Spleen (tissue), 13 donors: Measurements from ENCODE around the gene ZNF611. TPM values are rescaled to one million over a fixed set of nuclear protein-coding genes. Genes with fewer than 3 reads are reported as not detected.
"Not testable (repeated sequence)": the region's sequence is repeated elsewhere in the genome, so short reads cannot be mapped to it uniquely, and the experiment has no call there.

Experiments used
- DNase-seq: peaks from one replicate; pipeline ENCODE4 v3.0.0-alpha.2; 2020
- H3K27ac ChIP-seq, 8 donors: fragments of 200-600 bp; sonication (generic) in 7 of 8; 1 replicate in 4 of 8; 2 replicates in 4 of 8; pipeline versions ENCODE4 v1.5.0 to v1.8.0; 2016 to 2021; ENCODE audit warnings: inconsistent platforms in 4 of 8, mild to moderate bottlenecking in 4 of 8, moderate library complexity in 1 of 8
- H3K27me3 ChIP-seq, 7 donors: fragments of 200-600 bp; sonication (generic) in 6 of 7; replicated peaks in 1 of 7; 1 replicate in 4 of 7; 2 replicates in 3 of 7; pipeline versions ENCODE4 v1.5.0 to v1.8.0; 2016 to 2021; ENCODE audit warnings: inconsistent platforms in 3 of 7, mild to moderate bottlenecking in 1 of 7
- H3K36me3 ChIP-seq, 6 donors: fragments of 200-600 bp; sonication (generic) in 5 of 6; 1 replicate in 4 of 6; 2 replicates in 2 of 6; pipeline versions ENCODE4 v1.5.0 to v1.8.0; 2016 to 2021; ENCODE audit warnings: inconsistent platforms in 2 of 6
- H3K4me1 ChIP-seq, 6 donors: fragments of 200-600 bp; sonication (generic) in 5 of 6; 1 replicate in 3 of 6; 2 replicates in 3 of 6; pipeline versions ENCODE4 v1.5.0 to v1.8.0; 2016 to 2021; ENCODE audit warnings: inconsistent platforms in 3 of 6
- H3K4me3 ChIP-seq, 8 donors: fragments of 200-600 bp; sonication (generic) in 7 of 8; 1 replicate in 4 of 8; 2 replicates in 4 of 8; pipeline versions ENCODE4 v1.5.0 to v1.8.0; 2016 to 2021; ENCODE audit warnings: inconsistent platforms in 4 of 8, mild to moderate bottlenecking in 4 of 8, moderate library complexity in 2 of 8
- H3K9me3 ChIP-seq, 8 donors: fragments of 200-600 bp; sonication (generic) in 7 of 8; 1 replicate in 4 of 8; 2 replicates in 4 of 8; pipeline versions ENCODE4 v1.5.0 to v1.8.0; 2016 to 2021; ENCODE audit warnings: inconsistent platforms in 4 of 8
- CTCF ChIP-seq, 11 experiments: fragments of 200-600 bp in 7 of 11; fragments of 450-650 bp in 4 of 11; sonication (generic) in 4 of 11; IDR thresholded peaks in 8 of 11; conservative IDR thresholded peaks in 3 of 11; 1 replicate in 7 of 11; 2 replicates in 4 of 11; pipeline versions ENCODE4 v1.4.0 to v1.8.0; 2016 to 2021; ENCODE audit warnings: antibody characterized with exemption in 11 of 11, inconsistent platforms in 4 of 11, mild to moderate bottlenecking in 1 of 11
- POLR2A ChIP-seq, 3 donors: fragments of 450-650 bp; IDR thresholded peaks; one replicate each; pipeline ENCODE4 v1.5.1; 2017; ENCODE audit warnings: antibody characterized with exemption in 3 of 3, mild to moderate bottlenecking in 1 of 3
- POLR2AphosphoS5 ChIP-seq, 3 donors: sonication (generic); formaldehyde crosslinking; IDR thresholded peaks; one replicate each; pipeline ENCODE4 v1.5.1; 2017; ENCODE audit warnings: antibody characterized with exemption in 3 of 3
- WGBS, 5 donors: extraction: QIAGEN DNeasy Blood & Tissue Kit in 3 of 5; methylation state at CpG; one replicate each; pipeline versions ENCODE4 v1.1.5 to v1.1.7; 2013 to 2018; 5-methylcytosine and 5-hydroxymethylcytosine counted together
- intact Hi-C: fragments of 100-400 bp; cut with DNase I; formaldehyde crosslinking; loops from one replicate; pipeline ENCODE4 v1.15.0; 2023; ENCODE audit warnings: low total_unique reads
- long read RNA-seq, 2 donors: transcript quantifications; one replicate each; lab custom pipeline, GENCODE V29; 2026
- polyA plus RNA-seq, 3 donors: library from polyadenylated mRNA; stranded (reverse); fragments of 200-250 nt; gene quantifications; one replicate each; pipeline ENCODE4 v1.2.1, GENCODE V29; 2013
- total RNA-seq, 7 donors: library from RNA; depleted of rRNA in 3 of 7; stranded (reverse); fragments of >200 nt in 3 of 7; fragmentation: NEBNext Ultra II Directional in 4 of 7; extraction: Animal tissue kit (Norgen Biotek cat#: 25700) in 4 of 7; gene quantifications; one replicate each; pipeline versions ENCODE4 v1.1.0 to v1.2.1, GENCODE V29; 2016 to 2021
- donor health status: healthy with polysubstance abuse.
- donor health status: DM: no; HTN: no; CAD: no; lungs with moderate emphysema.
- donor health status: DM: no; HTN: no; CAD: no.
- donor health status: Bipolar disorder and iron deficiency.
- donor health status: healthy.
- donor health status: DM: no; HTN: no; CAD: no.
- donor health status: DM: yes; HTN: yes; CAD: no.

The ZNF611 gene
- total RNA-seq (10 to 100 TPM; 17.4 to 32.5 (median 25.0) TPM), polyA plus RNA-seq (1 to 10 TPM; 2.6 to 6.9 (median 2.6) TPM)
- long read RNA-seq, donor 1 = 0 reads
- long read RNA-seq, donor 2 = 0 reads

- peak within 1 kb of the TSS; percentile 85 to 93 (median 90) for H3K27ac ChIP-seq
- H3K4me1 ChIP-seq = peaks cover 7 to 35% (median 22%) of the 10 kb centered on the region in 6 donors
- intact Hi-C loops = no loop called here
- H3K4me3 ChIP-seq = peak within 1 kb of the TSS; percentile 70 to 91 (median 81)
- 13 to 29% (median 14%) methylated on average over 17 to 38 of the region's 38 CpGs for WGBS, 5 donors
- peak; percentile 99 for DNase-seq
- no peaks in the 10 kb centered on the region for H3K27me3 ChIP-seq
- no peaks in the 10 kb centered on the region for H3K9me3 ChIP-seq
- H3K36me3 ChIP-seq = peaks cover 0 to 19% (median 4%) of the 10 kb centered on the region in 6 donors
- TF ChIP-seq POLR2A (IDR thresholded peaks at IDR 0.05) (peak in 2 of 3 donors; percentile 62 to 84), POLR2AphosphoS5 (IDR thresholded peaks at IDR 0.05) (peak; percentile 94 to 97 (median 95)), CTCF (IDR thresholded peaks at IDR 0.05 in 8 of 11, conservative IDR thresholded peaks at IDR 0.05 in 3 of 11) (peak; percentile 29 to 96 (median 87))
Observed at GRCh38 chr19:52734893-52735661, at the start of gene ZNF611. TSS of gene ZNF611 (minus strand) at chr19:52735044. CDS start at chr19:52715894, 19,150 bp downstream.

GRCh38 chr19:52782864-52783263 lies 48.0 kb upstream of the ZNF611 start:
- intact Hi-C loops, DNase-seq, H3K27ac ChIP-seq, H3K4me3 ChIP-seq, H3K27me3 ChIP-seq: not testable (repeated sequence)
- Histone ChIP-seq H3K4me1 (peaks cover 0 to 33% (median 16%) of the 10 kb centered on the region in 6 donors), H3K36me3 (peaks cover 0 to 57% (median 9%) of the 10 kb centered on the region in 6 donors), H3K9me3 (peaks cover 0 to 44% (median 2%) of the 10 kb centered on the region in 8 donors)
- 77 to 93% (median 86%) methylated on average over 2 of the region's 2 CpGs for WGBS, 5 donors

GRCh38 chr19:52778811-52779210 lies 44.0 kb upstream of the ZNF611 start:
- Histone ChIP-seq H3K9me3 (peaks cover 0 to 72% (median 10%) of the 10 kb centered on the region in 8 donors), H3K4me1 (no peaks in the 10 kb centered on the region), H3K27ac (peak overlapping the region in 1 of 8 donors; percentile 38), H3K27me3 (no peaks in the 10 kb centered on the region), H3K36me3 (peaks cover 0 to 95% (median 31%) of the 10 kb centered on the region in 6 donors), H3K4me3 (no peak overlapping the region)
- TF ChIP-seq POLR2AphosphoS5 (IDR thresholded peaks at IDR 0.05) (no peak), CTCF (IDR thresholded peaks at IDR 0.05 in 8 of 11, conservative IDR thresholded peaks at IDR 0.05 in 3 of 11) (no peak), POLR2A (IDR thresholded peaks at IDR 0.05) (no peak)
- intact Hi-C loops = no loop called here
- 46 to 64% (median 52%) methylated on average over 3 of the region's 3 CpGs for whole genome bisulfite sequencing, 5 donors
- DNase-seq = no peak

GRCh38 chr19:52756447-52756846 lies 21.6 kb upstream of the ZNF611 start:
- DNase-seq, H3K27ac ChIP-seq, H3K4me1 ChIP-seq, H3K4me3 ChIP-seq, H3K27me3 ChIP-seq, H3K36me3 ChIP-seq, intact Hi-C loops: not testable (repeated sequence)
- 81 to 91% (median 87%) methylated on average over 2 of the region's 2 CpGs for WGBS, 5 donors
- peaks cover 0 to 61% (median 24%) of the 10 kb centered on the region in 8 donors for H3K9me3 ChIP-seq

- no peak for TF ChIP-seq POLR2AphosphoS5 (IDR thresholded peaks at IDR 0.05)
- TF ChIP-seq POLR2A (IDR thresholded peaks at IDR 0.05) = no peak
- no peak overlapping the region for H3K4me3 ChIP-seq
- peaks cover 0 to 6% (median 0%) of the 10 kb centered on the region in 8 donors for H3K9me3 ChIP-seq
- intact Hi-C loops = loop anchor here (10.0 kb wide), 1 partner anchor 505 kb away; no protein-coding TSS in a partner anchor
- H3K4me1 ChIP-seq = peaks cover 0 to 8% (median 0%) of the 10 kb centered on the region in 6 donors
- 50 to 64% (median 60%) methylated on average over 4 of the region's 4 CpGs for WGBS, 5 donors
- H3K36me3 ChIP-seq = no peaks in the 10 kb centered on the region
- no peak overlapping the region for H3K27ac ChIP-seq
- DNase-seq = no peak
- H3K27me3 ChIP-seq = no peaks in the 10 kb centered on the region
Observed at GRCh38 chr19:52749780-52750179, 14.9 kb upstream of the ZNF611 start.
